Suprapubic skin (tissue), 4 donors: ENCODE data around the gene CDKN2B. TPM values are rescaled to one million over a fixed set of nuclear protein-coding genes. Genes with fewer than 3 reads are reported as not detected.

ENCODE experiments used
- DNase-seq, 2 donors: peaks; one replicate each; pipeline ENCODE4 v3.0.0-alpha.2; 2019; ENCODE audit warnings: low spot score in 2 of 2
- H3K27ac ChIP-seq: fragments of 200-600 bp; sonication (generic); one replicate; pipeline ENCODE4 v1.5.1; 2019
- H3K27me3 ChIP-seq: fragments of 200-600 bp; sonication (generic); one replicate; pipeline ENCODE4 v1.5.1; 2019
- H3K36me3 ChIP-seq: fragments of 200-600 bp; sonication (generic); one replicate; pipeline ENCODE4 v1.5.1; 2019
- H3K4me1 ChIP-seq: fragments of 200-600 bp; sonication (generic); one replicate; pipeline ENCODE4 v1.5.1; 2019
- H3K4me3 ChIP-seq: fragments of 200-600 bp; sonication (generic); one replicate; pipeline ENCODE4 v1.5.1; 2019; ENCODE audit warnings: mild to moderate bottlenecking
- H3K9me3 ChIP-seq: fragments of 200-600 bp; sonication (generic); one replicate; pipeline ENCODE4 v1.5.1; 2019
- EP300 ChIP-seq: sonication (generic); formaldehyde crosslinking; IDR thresholded peaks from one replicate; pipeline ENCODE4 v1.6.1; 2017; ENCODE audit warnings: antibody characterized with exemption
- POLR2A ChIP-seq, 2 donors: fragments of 450-650 bp; IDR thresholded peaks; one replicate each; pipeline ENCODE4 v1.6.1; 2017; ENCODE audit warnings: antibody characterized with exemption in 2 of 2, mild to moderate bottlenecking in 2 of 2, moderate library complexity in 2 of 2
- POLR2AphosphoS5 ChIP-seq, 3 donors: sonication (generic); formaldehyde crosslinking; IDR thresholded peaks; one replicate each; pipeline ENCODE4 v1.6.1; 2017; ENCODE audit warnings: antibody characterized with exemption in 3 of 3
- WGBS: methylation state at CpG from one replicate; pipeline ENCODE4 v1.1.5; 2018; 5-methylcytosine and 5-hydroxymethylcytosine counted together
- total RNA-seq, 4 donors: library from RNA; depleted of rRNA; stranded (reverse); fragments of >200 nt; gene quantifications; one replicate each; pipeline ENCODE4 v1.1.0, GENCODE V29; 2016
- TF ChIP-seq, protein P1 (sequence below), 2 donors: fragments of 200-600 bp in 1 of 2; fragments of 450-650 bp in 1 of 2; sonication (generic) in 1 of 2; IDR thresholded peaks; one replicate each; pipeline ENCODE4 v1.5.1; 2016 to 2019; ENCODE audit warnings: antibody characterized with exemption in 2 of 2, mild to moderate bottlenecking in 1 of 2, moderate library complexity in 1 of 2

CDKN2B gene
- total RNA-seq, 4 donors from 2014 or later = 38.8 to 59.9 (median 51.9) TPM

- Histone ChIP-seq H3K4me3 (no peak overlapping the region), H3K4me1 (peaks cover 42% of the 10 kb centered on the region), H3K27me3 (peaks cover 100% of the 10 kb centered on the region), H3K9me3 (no peaks in the 10 kb centered on the region), H3K36me3 (no peaks in the 10 kb centered on the region), H3K27ac (no peak overlapping the region)
- no peak for DNase-seq
- no peak for TF ChIP-seq POLR2AphosphoS5 (IDR thresholded peaks at IDR 0.05)
- no peak for TF ChIP-seq POLR2A (IDR thresholded peaks at IDR 0.05)
- TF ChIP-seq, protein P1, sequence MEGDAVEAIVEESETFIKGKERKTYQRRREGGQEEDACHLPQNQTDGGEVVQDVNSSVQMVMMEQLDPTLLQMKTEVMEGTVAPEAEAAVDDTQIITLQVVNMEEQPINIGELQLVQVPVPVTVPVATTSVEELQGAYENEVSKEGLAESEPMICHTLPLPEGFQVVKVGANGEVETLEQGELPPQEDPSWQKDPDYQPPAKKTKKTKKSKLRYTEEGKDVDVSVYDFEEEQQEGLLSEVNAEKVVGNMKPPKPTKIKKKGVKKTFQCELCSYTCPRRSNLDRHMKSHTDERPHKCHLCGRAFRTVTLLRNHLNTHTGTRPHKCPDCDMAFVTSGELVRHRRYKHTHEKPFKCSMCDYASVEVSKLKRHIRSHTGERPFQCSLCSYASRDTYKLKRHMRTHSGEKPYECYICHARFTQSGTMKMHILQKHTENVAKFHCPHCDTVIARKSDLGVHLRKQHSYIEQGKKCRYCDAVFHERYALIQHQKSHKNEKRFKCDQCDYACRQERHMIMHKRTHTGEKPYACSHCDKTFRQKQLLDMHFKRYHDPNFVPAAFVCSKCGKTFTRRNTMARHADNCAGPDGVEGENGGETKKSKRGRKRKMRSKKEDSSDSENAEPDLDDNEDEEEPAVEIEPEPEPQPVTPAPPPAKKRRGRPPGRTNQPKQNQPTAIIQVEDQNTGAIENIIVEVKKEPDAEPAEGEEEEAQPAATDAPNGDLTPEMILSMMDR (IDR thresholded peaks at IDR 0.05) = no peak
- TF ChIP-seq EP300 = no peak
These were observed 36.7 kb downstream of the CDKN2B start for GRCh38 chr9:21972361-21972760.

GRCh38 chr9:21970800-21971640 is 38.1 kb downstream of the CDKN2B start:
- no peak for TF ChIP-seq POLR2A (IDR thresholded peaks at IDR 0.05)
- TF ChIP-seq, protein P1 (IDR thresholded peaks at IDR 0.05) = no peak
- TF ChIP-seq POLR2AphosphoS5 (IDR thresholded peaks at IDR 0.05) = no peak
- no peak for TF ChIP-seq EP300
- Histone ChIP-seq H3K4me1 (peaks cover 44% of the 10 kb centered on the region), H3K4me3 (no peak overlapping the region), H3K9me3 (no peaks in the 10 kb centered on the region), H3K36me3 (no peaks in the 10 kb centered on the region), H3K27me3 (peaks cover 100% of the 10 kb centered on the region), H3K27ac (no peak overlapping the region)
- DNase-seq = no peak
- 9% methylated on average over 9 of the region's 45 CpGs for WGBS

- H3K4me3 ChIP-seq = no peak overlapping the region
- peaks cover 100% of the 10 kb centered on the region for H3K27me3 ChIP-seq
- TF ChIP-seq POLR2AphosphoS5 (IDR thresholded peaks at IDR 0.05) (no peak), POLR2A (IDR thresholded peaks at IDR 0.05) (no peak), EP300 (no peak)
- TF ChIP-seq, protein P1 (IDR thresholded peaks at IDR 0.05) = no peak
- no peak for DNase-seq
- 19% methylated on average over 23 of the region's 24 CpGs for WGBS
- no peaks in the 10 kb centered on the region for H3K36me3 ChIP-seq
- no peaks in the 10 kb centered on the region for H3K9me3 ChIP-seq
- H3K4me1 ChIP-seq = peaks cover 46% of the 10 kb centered on the region
- H3K27ac ChIP-seq = no peak overlapping the region
These were observed 38.9 kb downstream of the CDKN2B start for GRCh38 chr9:21969951-21970799.

- H3K27me3 ChIP-seq = peaks cover 99% of the 10 kb centered on the region
- H3K4me1 ChIP-seq = peaks cover 41% of the 10 kb centered on the region
- TF ChIP-seq POLR2A (IDR thresholded peaks at IDR 0.05) = no peak
- no peak for TF ChIP-seq EP300
- TF ChIP-seq, protein P1 (IDR thresholded peaks at IDR 0.05) = no peak
- TF ChIP-seq POLR2AphosphoS5 (IDR thresholded peaks at IDR 0.05) = no peak
- H3K27ac ChIP-seq = no peak overlapping the region
- H3K4me3 ChIP-seq = no peak overlapping the region
- 11% methylated on average over 28 of the region's 28 CpGs for WGBS
- no peak for DNase-seq
- no peaks in the 10 kb centered on the region for H3K9me3 ChIP-seq
- H3K36me3 ChIP-seq = no peaks in the 10 kb centered on the region
These were observed 39.8 kb downstream of the CDKN2B start for GRCh38 chr9:21969011-21969940.
